Neural crest cell (in vitro differentiated cells): ENCODE results near the gene TESMIN. TPM values are rescaled to one million over a fixed set of nuclear protein-coding genes. Genes with fewer than 3 reads are reported as not detected.
A peak's percentile ranks its signal among the peaks of the same experiment; 100 is the strongest.

Source experiments
- DNase-seq: peaks from one replicate; pipeline ENCODE4 v3.0.0; 2021; ENCODE audit warnings: low read depth, mixed read lengths, low spot score
- H3K27ac Mint-ChIP-seq: one replicate; pipeline ENCODE4 v1.8.0; 2021; ENCODE audit warnings: mild to moderate bottlenecking, mixed read lengths; ENCODE audit not compliant: unreplicated experiment
- H3K27me3 Mint-ChIP-seq: 2 replicates; pipeline ENCODE4 v1.8.0; 2021; ENCODE audit warnings: low read depth, mild to moderate bottlenecking, mixed read lengths
- H3K36me3 Mint-ChIP-seq: 2 replicates; pipeline ENCODE4 v1.8.0; 2021; ENCODE audit warnings: low read depth, mild to moderate bottlenecking, mixed read lengths
- H3K4me1 Mint-ChIP-seq: 2 replicates; pipeline ENCODE4 v1.8.0; 2021; ENCODE audit warnings: mixed read lengths
- H3K4me3 Mint-ChIP-seq: one replicate; pipeline ENCODE4 v1.8.0; 2021; ENCODE audit warnings: mild to moderate bottlenecking, mixed read lengths
- H3K9me3 Mint-ChIP-seq: 2 replicates; pipeline ENCODE4 v1.8.0; 2021; ENCODE audit warnings: mixed read lengths
- total RNA-seq: library from RNA; stranded (reverse); gene quantifications from 2 replicates; pipeline ENCODE4 v1.2.1, GENCODE V29; 2021
- TF ChIP-seq, protein P1 (sequence below): fragments of 200-600 bp; sonication (generic); conservative IDR thresholded peaks from 2 replicates; pipeline ENCODE4 v1.5.0; 2021; ENCODE audit warnings: antibody characterized with exemption, mild to moderate bottlenecking

The TESMIN gene
- total RNA-seq, 1 donor from 2014 or later, result 6.8 TPM

GRCh38 chr11:68663482-68664010, 87.8 kb downstream of the TESMIN start:
- H3K9me3 Mint-ChIP-seq, result no peaks in the 10 kb centered on the region
- H3K36me3 Mint-ChIP-seq, result no peaks in the 10 kb centered on the region
- peaks cover 3% of the 10 kb centered on the region for H3K27me3 Mint-ChIP-seq
- no peak for DNase-seq
- TF ChIP-seq, protein P1, sequence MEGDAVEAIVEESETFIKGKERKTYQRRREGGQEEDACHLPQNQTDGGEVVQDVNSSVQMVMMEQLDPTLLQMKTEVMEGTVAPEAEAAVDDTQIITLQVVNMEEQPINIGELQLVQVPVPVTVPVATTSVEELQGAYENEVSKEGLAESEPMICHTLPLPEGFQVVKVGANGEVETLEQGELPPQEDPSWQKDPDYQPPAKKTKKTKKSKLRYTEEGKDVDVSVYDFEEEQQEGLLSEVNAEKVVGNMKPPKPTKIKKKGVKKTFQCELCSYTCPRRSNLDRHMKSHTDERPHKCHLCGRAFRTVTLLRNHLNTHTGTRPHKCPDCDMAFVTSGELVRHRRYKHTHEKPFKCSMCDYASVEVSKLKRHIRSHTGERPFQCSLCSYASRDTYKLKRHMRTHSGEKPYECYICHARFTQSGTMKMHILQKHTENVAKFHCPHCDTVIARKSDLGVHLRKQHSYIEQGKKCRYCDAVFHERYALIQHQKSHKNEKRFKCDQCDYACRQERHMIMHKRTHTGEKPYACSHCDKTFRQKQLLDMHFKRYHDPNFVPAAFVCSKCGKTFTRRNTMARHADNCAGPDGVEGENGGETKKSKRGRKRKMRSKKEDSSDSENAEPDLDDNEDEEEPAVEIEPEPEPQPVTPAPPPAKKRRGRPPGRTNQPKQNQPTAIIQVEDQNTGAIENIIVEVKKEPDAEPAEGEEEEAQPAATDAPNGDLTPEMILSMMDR, result no peak
- no peak overlapping the region for H3K4me3 Mint-ChIP-seq
- no peak overlapping the region for H3K27ac Mint-ChIP-seq
- H3K4me1 Mint-ChIP-seq, result no peaks in the 10 kb centered on the region

GRCh38 chr11:68661697-68662603, 89.4 kb downstream of the TESMIN start:
- H3K27ac Mint-ChIP-seq, result no peak overlapping the region
- peaks cover 3% of the 10 kb centered on the region for H3K27me3 Mint-ChIP-seq
- H3K9me3 Mint-ChIP-seq, result no peaks in the 10 kb centered on the region
- TF ChIP-seq, protein P1, result no peak
- H3K36me3 Mint-ChIP-seq, result no peaks in the 10 kb centered on the region
- no peak for DNase-seq
- no peak overlapping the region for H3K4me3 Mint-ChIP-seq
- H3K4me1 Mint-ChIP-seq, result no peaks in the 10 kb centered on the region

DNA sequence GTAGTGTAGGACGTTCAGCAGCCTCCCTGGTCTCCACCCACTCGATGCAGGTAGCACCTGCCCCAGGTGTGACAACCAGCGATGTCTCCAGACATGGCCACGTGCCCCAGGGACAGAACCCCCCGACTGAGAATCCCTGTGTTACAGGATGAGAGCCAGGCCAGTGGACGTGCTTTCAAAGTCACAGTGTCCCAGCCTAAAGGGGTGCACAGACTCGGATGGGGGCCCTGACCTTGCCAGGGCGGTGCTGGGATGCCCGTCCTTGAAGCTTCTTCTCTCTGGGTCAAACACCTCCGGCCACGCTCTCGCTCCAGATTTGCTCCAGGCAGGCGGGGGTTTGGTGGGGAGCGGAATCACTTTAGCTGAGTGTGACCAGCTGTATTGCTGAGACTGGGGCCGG, 90.3 kb downstream of the TESMIN start:
- peaks cover 1% of the 10 kb centered on the region for H3K4me1 Mint-ChIP-seq
- no peaks in the 10 kb centered on the region for H3K27me3 Mint-ChIP-seq
- no peaks in the 10 kb centered on the region for H3K9me3 Mint-ChIP-seq
- no peak overlapping the region for H3K27ac Mint-ChIP-seq
- TF ChIP-seq, protein P1, result no peak
- no peak for DNase-seq
- H3K36me3 Mint-ChIP-seq, result no peaks in the 10 kb centered on the region
- H3K4me3 Mint-ChIP-seq, result no peak overlapping the region

DNA sequence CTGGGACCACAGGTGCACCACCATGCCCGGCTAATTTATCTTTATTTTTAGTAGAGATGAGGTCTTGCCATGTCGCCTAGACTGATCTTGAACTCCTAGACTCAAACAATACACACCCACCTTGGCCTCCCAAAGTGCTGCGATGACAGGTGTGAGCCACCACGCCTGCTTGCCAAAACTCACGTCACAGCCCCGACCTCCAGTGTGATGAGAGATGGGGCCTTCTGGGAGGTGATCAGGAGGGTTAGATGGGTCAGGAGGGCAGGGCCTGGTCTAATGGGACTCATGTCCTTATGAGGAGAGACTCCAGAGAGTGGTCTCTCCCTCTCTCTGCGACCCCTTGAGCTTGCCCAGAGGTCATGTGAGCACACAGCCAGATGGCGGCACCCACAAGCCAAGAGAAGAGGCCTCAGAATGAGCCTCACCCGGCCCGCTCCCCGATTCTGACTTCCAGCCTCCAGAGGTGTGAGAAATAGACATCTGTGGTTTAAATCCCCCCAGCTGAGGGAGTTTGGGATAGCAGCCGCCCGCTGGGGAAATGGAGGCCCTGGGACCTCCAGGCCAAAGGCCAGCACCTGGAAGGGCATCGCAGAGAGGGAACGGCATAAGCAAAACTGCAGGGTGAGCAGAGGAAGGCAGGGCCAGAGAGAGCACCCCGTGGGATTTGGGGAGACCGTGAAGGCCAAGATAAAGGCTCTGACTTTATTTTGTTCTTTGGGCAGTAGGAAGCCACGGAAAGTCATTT, 91.1 kb downstream of the TESMIN start:
- TF ChIP-seq, protein P1, result no peak
- H3K27me3 Mint-ChIP-seq, result no peaks in the 10 kb centered on the region
- no peak for DNase-seq
- no peaks in the 10 kb centered on the region for H3K36me3 Mint-ChIP-seq
- H3K4me1 Mint-ChIP-seq, result peaks cover 9% of the 10 kb centered on the region
- no peaks in the 10 kb centered on the region for H3K9me3 Mint-ChIP-seq
- peak overlapping the region; percentile 62 for H3K27ac Mint-ChIP-seq
- no peak overlapping the region for H3K4me3 Mint-ChIP-seq

DNA sequence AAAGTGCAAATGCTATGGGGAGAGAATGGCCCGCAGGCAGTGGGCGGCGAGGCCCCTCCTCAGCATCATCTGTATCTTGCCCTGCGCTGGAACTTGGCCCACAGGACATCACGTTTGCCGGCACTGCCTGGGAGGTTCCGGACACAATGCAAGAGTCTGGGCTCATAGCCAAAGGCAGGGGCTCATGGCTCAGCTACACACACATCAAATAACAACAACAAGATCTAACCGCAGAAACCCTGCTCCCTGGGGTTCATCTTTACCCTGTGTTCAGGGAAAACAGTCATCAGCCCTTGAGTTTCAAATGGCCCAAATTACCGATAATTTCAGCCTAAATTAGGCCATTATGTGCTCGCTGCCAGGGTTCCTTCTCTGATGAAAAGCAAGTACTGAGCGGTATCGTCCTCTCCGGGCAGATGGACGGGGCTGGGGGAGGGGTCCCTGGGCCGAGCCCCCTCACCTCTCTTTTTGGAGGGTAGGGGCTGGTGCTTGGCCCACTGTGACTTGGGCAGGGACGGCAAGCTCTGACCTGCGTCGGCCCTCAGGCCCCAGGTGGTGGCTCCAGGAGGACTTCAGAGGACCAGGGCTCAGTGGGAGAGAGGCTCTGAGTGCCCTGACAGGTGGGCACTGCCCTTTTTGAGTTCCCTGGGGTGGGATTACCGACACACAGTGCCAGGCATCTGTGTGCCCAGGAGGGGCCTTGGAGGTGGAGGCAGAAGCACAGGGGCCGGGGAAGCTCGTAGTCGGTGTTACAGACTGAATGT, 92.0 kb downstream of the TESMIN start:
- no peak for DNase-seq
- Mint-ChIP-seq H3K27me3 (no peaks in the 10 kb centered on the region), H3K4me1 (peaks cover 10% of the 10 kb centered on the region), H3K9me3 (no peaks in the 10 kb centered on the region), H3K4me3 (no peak overlapping the region), H3K27ac (no peak overlapping the region), H3K36me3 (no peaks in the 10 kb centered on the region)
- TF ChIP-seq, protein P1, result no peak
